GM21447 (cell line): ENCODE results near the gene CLEC11A.
"Not testable (repeated sequence)": the region's sequence is repeated elsewhere in the genome, so short reads cannot be mapped to it uniquely, and the experiment has no call there.

Experiments used
- ATAC-seq: cut with Tn5 transposase; IDR thresholded peaks from one replicate; pipeline ENCODE4 v1.9.1; 2021; ENCODE audit not compliant: unreplicated experiment

CLEC11A gene

DNA sequence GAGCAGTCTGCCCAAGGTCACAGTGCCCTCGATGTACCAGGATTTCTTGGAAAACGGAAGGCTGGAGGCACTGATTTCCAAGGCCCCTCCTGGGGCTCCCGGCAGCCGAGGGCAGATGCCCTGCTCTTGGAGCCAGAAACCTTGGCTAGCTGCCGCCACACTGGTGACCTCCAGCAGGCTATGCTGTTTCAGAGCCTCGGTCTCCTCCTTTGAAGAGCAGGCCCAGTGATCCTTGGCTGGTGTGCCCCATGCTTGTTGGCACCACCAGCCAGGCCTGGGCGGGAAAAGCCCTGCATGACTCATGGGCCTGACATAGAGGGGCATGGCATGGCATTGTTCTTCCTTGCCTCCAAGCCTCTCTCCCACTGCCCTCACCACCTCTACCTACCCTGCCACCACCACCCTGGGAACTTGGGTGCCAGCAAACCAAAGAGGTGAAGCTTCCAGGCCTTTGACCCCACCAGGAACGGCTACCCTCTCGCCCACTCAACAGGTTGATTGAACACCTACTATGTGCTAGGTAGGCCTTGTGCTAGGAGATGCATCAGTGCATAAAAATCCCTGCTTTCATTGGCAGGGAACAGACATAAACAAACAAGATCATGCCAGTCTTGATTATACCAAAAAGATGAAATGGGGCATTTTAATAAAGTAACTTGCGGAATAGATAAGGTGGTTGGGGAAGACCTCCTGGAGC, 1.6 kb upstream of the CLEC11A start:
- ATAC-seq, result no peak

GRCh38 chr19:50722201-50723013, 757 bp upstream of the CLEC11A start:
- ATAC-seq, result no peak

DNA sequence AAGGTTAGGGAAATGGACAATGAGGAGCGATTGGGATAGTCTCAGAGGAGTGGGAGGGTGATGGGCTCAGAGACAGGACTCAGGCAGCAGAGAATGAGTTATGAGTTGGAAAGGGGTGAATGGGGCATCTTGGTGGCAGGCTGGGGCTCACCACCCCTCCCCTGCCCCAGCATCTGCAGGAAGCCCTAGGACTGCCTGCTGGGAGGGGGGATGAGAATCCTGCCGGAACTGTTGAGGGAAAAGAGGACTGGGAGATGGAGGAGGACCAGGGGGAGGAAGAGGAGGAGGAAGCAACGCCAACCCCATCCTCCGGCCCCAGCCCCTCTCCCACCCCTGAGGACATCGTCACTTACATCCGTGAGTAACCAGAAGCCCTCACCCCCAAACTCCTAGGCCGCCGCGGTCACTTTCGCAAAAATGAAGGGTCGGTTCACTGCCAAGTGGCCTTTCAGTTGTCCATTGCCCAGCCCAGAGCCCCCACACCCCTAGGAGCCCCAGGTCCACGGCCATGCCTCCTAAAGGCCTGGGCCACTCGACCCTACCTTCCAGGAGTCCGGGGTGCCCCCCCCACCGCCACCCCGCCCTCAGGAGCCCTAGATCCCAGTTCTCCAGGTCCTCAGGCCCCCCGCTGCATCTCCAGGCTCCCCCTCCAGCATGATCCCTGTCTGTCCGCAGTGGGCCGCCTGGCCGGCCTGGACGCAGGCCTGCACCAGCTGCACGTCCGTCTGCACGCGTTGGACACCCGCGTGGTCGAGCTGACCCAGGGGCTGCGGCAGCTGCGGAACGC, 764 bp downstream of the CLEC11A start:
- no peak for ATAC-seq

GRCh38 chr19:50724522-50725217, 1.5 kb downstream of the CLEC11A start:
- ATAC-seq, result no peak

DNA sequence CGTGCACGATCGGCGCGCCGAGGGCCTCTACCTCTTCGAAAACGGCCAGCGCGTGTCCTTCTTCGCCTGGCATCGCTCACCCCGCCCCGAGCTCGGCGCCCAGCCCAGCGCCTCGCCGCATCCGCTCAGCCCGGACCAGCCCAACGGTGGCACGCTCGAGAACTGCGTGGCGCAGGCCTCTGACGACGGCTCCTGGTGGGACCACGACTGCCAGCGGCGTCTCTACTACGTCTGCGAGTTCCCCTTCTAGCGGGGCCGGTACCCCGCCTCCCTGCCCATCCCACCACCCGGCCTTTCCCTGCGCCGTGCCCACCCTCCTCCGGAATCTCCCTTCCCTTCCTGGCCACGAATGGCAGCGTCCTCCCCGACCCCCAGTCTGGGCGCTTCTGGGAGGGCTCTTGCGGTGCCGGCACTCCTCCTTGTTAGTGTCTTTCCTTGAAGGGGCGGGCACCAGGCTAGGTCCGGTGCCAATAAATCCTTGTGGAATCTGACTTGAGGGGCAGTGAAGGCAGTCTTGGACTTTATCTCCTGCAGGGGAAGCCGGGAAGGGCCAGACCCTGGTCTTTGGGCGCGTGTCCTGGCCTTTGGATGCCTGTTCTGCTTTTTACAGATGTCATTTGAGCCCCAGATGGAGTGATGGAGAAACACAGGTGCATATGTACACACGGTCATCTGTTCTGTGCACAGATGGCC, 2.2 kb downstream of the CLEC11A start:
- ATAC-seq, result no peak

DNA sequence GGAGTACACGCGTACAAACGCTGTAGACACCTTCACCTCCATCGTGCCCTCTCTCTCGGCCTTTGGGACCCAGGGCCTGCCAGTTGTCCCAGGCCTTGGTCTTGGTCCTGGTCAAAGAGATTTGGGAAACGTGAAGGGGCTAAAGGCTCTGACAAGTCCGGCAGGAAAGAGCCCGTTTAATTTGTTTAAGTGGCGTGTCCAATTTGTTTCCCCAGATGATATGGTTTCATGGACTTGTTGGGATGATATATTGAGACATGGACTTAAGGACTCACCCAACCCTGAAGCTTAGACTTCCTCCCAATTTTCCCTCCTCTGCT, 2.7 kb downstream of the CLEC11A start:
- ATAC-seq, result no peak

GRCh38 chr19:50728084-50728737, 5.0 kb downstream of the CLEC11A start:
- no peak for ATAC-seq

- no peak for ATAC-seq
These were observed 6.7 kb downstream of the CLEC11A start for GRCh38 chr19:50729894-50730293.

- ATAC-seq, result no peak
These were observed 12.7 kb downstream of the CLEC11A start for GRCh38 chr19:50735869-50736268.

GRCh38 chr19:50736338-50736737, 13.2 kb downstream of the CLEC11A start:
- ATAC-seq, result no peak

GRCh38 chr19:50739132-50739913, 16.2 kb downstream of the CLEC11A start:
- no peak for ATAC-seq

GRCh38 chr19:50739914-50740426, 16.8 kb downstream of the CLEC11A start:
- ATAC-seq, result no peak

DNA sequence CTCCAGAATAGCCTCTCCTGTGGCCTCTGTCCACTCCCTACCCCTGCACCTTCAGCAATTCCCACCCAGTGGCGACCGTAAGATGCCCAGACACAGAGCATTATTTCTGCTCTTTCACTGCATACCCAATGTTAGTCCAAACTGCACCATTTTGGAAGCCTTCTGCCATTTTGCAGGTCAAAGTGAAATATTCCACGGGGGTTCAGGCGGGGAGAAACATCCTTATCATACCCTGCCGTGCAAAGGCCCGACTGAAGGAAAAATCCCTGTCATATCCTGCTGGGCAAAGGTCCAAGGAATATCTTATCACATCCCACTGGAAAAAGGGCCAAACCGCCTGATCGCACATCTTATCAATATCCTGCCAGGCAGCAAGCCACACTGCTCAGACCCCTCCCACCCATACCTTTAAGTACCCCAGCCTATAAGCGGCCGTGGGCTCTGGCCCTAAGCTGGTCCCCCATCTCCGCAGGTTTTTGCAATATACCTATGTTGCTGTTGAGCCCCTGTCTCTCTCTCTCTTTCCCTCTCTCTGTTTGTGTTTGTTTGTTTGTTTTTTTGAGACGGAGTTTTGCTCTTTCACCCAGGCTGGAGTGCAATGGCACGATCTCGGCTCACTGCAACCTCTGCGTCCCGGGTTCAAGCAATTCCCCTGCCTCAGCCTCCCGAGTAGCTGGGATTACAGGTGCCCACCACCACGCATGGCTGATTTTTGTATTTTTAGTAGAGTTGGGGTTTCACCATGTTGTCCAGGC, 18.2 kb downstream of the CLEC11A start:
- no peak for ATAC-seq

DNA sequence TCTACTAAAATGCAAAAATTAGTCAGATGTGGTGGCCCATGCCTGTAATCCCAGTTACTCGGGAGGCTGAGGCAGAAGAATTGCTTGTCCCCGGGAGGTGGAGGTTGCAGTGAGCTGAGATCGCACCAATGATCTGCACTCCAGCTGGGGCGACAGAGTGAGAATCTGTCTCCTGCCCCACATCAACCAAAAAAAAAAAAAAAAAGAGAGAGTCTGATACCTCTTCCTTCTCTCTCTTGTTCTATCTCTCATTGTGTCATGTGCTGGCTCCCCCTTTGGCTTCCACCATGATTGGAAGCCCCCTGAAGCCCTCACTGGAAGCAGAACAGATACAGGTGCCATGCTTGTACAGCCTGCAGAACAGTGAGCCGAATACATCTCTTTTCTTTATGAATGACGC, 20.4 kb downstream of the CLEC11A start:
- ATAC-seq, result no peak

- no peak for ATAC-seq
These were observed 22.1 kb downstream of the CLEC11A start for GRCh38 chr19:50745221-50745620.

- not testable (repeated sequence) for ATAC-seq
These were observed 24.0 kb downstream of the CLEC11A start for GRCh38 chr19:50747141-50747540.

GRCh38 chr19:50749490-50749889, 26.3 kb downstream of the CLEC11A start:
- ATAC-seq, result no peak

DNA sequence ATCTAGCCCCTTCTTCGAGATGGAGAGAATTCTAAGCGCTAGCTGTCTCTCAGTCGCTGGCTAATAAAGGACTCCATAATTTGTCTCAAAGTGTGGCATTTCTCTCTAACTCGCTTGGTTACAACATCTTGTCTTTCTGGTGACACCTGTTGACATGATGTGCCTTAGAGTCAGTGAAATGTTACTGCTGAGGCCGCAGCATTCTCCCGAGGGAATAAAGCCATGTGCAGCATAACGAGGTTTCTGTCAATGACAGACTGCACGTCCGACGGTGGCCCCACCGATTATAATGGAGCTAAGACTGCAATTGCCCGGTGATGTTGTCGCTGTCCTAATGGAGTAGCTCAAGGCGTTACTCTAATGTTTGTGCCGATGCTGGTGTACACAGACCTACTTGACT, 26.8 kb downstream of the CLEC11A start:
- ATAC-seq, result no peak
